ENCODE results near the gene CORO1C.
"Not testable (repeated sequence)": the region's sequence is repeated elsewhere in the genome, so short reads cannot be mapped to it uniquely, and the experiment has no call there.

CORO1C gene

GRCh38 chr12:108731105-108731865, at the start of gene CORO1C:
CORO1C (minus strand) TSS chr12:108731518; CDS start chr12:108701318, 30,200 bp downstream.
- Histone ChIP-seq H3K9me3 (ENCODE audit: control insufficient read depth, low read length) (no peaks in the 10 kb centered on the region), H3K9ac (ENCODE audit: low read length) (peak within 1 kb of the TSS; percentile 90), H3K4me1 (ENCODE audit: control insufficient read depth, insufficient read depth, low read length) (peaks cover 36% of the 10 kb centered on the region), H3K36me3 (ENCODE audit: control insufficient read depth, insufficient read depth, low read length, severe bottlenecking) (no peaks in the 10 kb centered on the region), H3K4me3 (ENCODE audit: low read length) (peak within 1 kb of the TSS; percentile 88), H3K27me3 (replicated peaks; ENCODE audit: control insufficient read depth, insufficient read depth, low read length) (no peaks in the 10 kb centered on the region)
- DNase-seq (ENCODE audit: low read depth), result peak; percentile 98

- peaks cover 23% of the 10 kb centered on the region for H3K36me3 ChIP-seq (ENCODE audit: control insufficient read depth, insufficient read depth, low read length, severe bottlenecking)
- H3K9me3 ChIP-seq (ENCODE audit: control insufficient read depth, low read length), result no peaks in the 10 kb centered on the region
Observed at GRCh38 chr12:108779998-108780688, 48.8 kb upstream of the CORO1C start.

GRCh38 chr12:108778053-108778452, 46.7 kb upstream of the CORO1C start:
- no peak overlapping the region for H3K9ac ChIP-seq (ENCODE audit: low read length)
- H3K36me3 ChIP-seq (ENCODE audit: control insufficient read depth, insufficient read depth, low read length, severe bottlenecking), result peaks cover 3% of the 10 kb centered on the region
- no peaks in the 10 kb centered on the region for H3K27me3 ChIP-seq (replicated peaks; ENCODE audit: control insufficient read depth, insufficient read depth, low read length)
- H3K9me3 ChIP-seq (ENCODE audit: control insufficient read depth, low read length), result no peaks in the 10 kb centered on the region
- H3K4me3 ChIP-seq (ENCODE audit: low read length), result no peak overlapping the region
- no peak for DNase-seq (ENCODE audit: low read depth)
- H3K4me1 ChIP-seq (ENCODE audit: control insufficient read depth, insufficient read depth, low read length), result peaks cover 26% of the 10 kb centered on the region

More at GRCh38 chr12:108779998-108780688, 48.8 kb upstream of the CORO1C start:
- H3K9ac ChIP-seq (ENCODE audit: low read length), result peak overlapping the region; percentile 10
- H3K27me3 ChIP-seq (replicated peaks; ENCODE audit: control insufficient read depth, insufficient read depth, low read length), result no peaks in the 10 kb centered on the region
- H3K4me1 ChIP-seq (ENCODE audit: control insufficient read depth, insufficient read depth, low read length), result peaks cover 18% of the 10 kb centered on the region
- H3K4me3 ChIP-seq (ENCODE audit: low read length), result no peak overlapping the region
- peak; percentile 29 for DNase-seq (ENCODE audit: low read depth)

- Histone ChIP-seq H3K9me3 (ENCODE audit: control insufficient read depth, low read length) (no peaks in the 10 kb centered on the region), H3K4me1 (ENCODE audit: control insufficient read depth, insufficient read depth, low read length) (peaks cover 28% of the 10 kb centered on the region), H3K9ac (ENCODE audit: low read length) (no peak overlapping the region), H3K36me3 (ENCODE audit: control insufficient read depth, insufficient read depth, low read length, severe bottlenecking) (no peaks in the 10 kb centered on the region), H3K27me3 (replicated peaks; ENCODE audit: control insufficient read depth, insufficient read depth, low read length) (no peaks in the 10 kb centered on the region), H3K4me3 (ENCODE audit: low read length) (no peak overlapping the region)
- no peak for DNase-seq (ENCODE audit: low read depth)
Observed at GRCh38 chr12:108777156-108777555, 45.8 kb upstream of the CORO1C start.

GRCh38 chr12:108773798-108774788, 42.8 kb upstream of the CORO1C start:
- Histone ChIP-seq H3K9me3 (ENCODE audit: control insufficient read depth, low read length) (no peaks in the 10 kb centered on the region), H3K4me3 (ENCODE audit: low read length) (no peak overlapping the region), H3K4me1 (ENCODE audit: control insufficient read depth, insufficient read depth, low read length) (peaks cover 13% of the 10 kb centered on the region), H3K36me3 (ENCODE audit: control insufficient read depth, insufficient read depth, low read length, severe bottlenecking) (no peaks in the 10 kb centered on the region), H3K9ac (ENCODE audit: low read length) (no peak overlapping the region), H3K27me3 (replicated peaks; ENCODE audit: control insufficient read depth, insufficient read depth, low read length) (peaks cover 8% of the 10 kb centered on the region)
- peak; percentile 81 for DNase-seq (ENCODE audit: low read depth)

- Histone ChIP-seq H3K9me3 (ENCODE audit: control insufficient read depth, low read length) (no peaks in the 10 kb centered on the region), H3K27me3 (replicated peaks; ENCODE audit: control insufficient read depth, insufficient read depth, low read length) (peaks cover 12% of the 10 kb centered on the region), H3K4me1 (ENCODE audit: control insufficient read depth, insufficient read depth, low read length) (peaks cover 13% of the 10 kb centered on the region), H3K4me3 (ENCODE audit: low read length) (no peak overlapping the region), H3K9ac (ENCODE audit: low read length) (no peak overlapping the region), H3K36me3 (ENCODE audit: control insufficient read depth, insufficient read depth, low read length, severe bottlenecking) (no peaks in the 10 kb centered on the region)
- DNase-seq (ENCODE audit: low read depth), result no peak
Observed at GRCh38 chr12:108772891-108773797, 41.8 kb upstream of the CORO1C start.

- DNase-seq (ENCODE audit: low read depth), result no peak
- Histone ChIP-seq H3K27me3 (replicated peaks; ENCODE audit: control insufficient read depth, insufficient read depth, low read length) (peaks cover 12% of the 10 kb centered on the region), H3K4me1 (ENCODE audit: control insufficient read depth, insufficient read depth, low read length) (peaks cover 13% of the 10 kb centered on the region), H3K9me3 (ENCODE audit: control insufficient read depth, low read length) (no peaks in the 10 kb centered on the region), H3K4me3 (ENCODE audit: low read length) (no peak overlapping the region), H3K36me3 (ENCODE audit: control insufficient read depth, insufficient read depth, low read length, severe bottlenecking) (no peaks in the 10 kb centered on the region), H3K9ac (ENCODE audit: low read length) (no peak overlapping the region)
Observed at GRCh38 chr12:108772247-108772646, 40.9 kb upstream of the CORO1C start.

- DNase-seq (ENCODE audit: low read depth); H3K9ac ChIP-seq (ENCODE audit: low read length); H3K4me3 ChIP-seq (ENCODE audit: low read length); H3K36me3 ChIP-seq (ENCODE audit: control insufficient read depth, insufficient read depth, low read length, severe bottlenecking); H3K9me3 ChIP-seq (ENCODE audit: control insufficient read depth, low read length): not testable (repeated sequence)
- Histone ChIP-seq H3K4me1 (ENCODE audit: control insufficient read depth, insufficient read depth, low read length) (peaks cover 13% of the 10 kb centered on the region), H3K27me3 (replicated peaks; ENCODE audit: control insufficient read depth, insufficient read depth, low read length) (peaks cover 12% of the 10 kb centered on the region)
Observed at GRCh38 chr12:108771835-108772234, 40.5 kb upstream of the CORO1C start.

GRCh38 chr12:108770963-108771362, 39.6 kb upstream of the CORO1C start:
- Histone ChIP-seq H3K4me1 (ENCODE audit: control insufficient read depth, insufficient read depth, low read length) (peaks cover 13% of the 10 kb centered on the region), H3K4me3 (ENCODE audit: low read length) (no peak overlapping the region), H3K27me3 (replicated peaks; ENCODE audit: control insufficient read depth, insufficient read depth, low read length) (peaks cover 12% of the 10 kb centered on the region), H3K36me3 (ENCODE audit: control insufficient read depth, insufficient read depth, low read length, severe bottlenecking) (no peaks in the 10 kb centered on the region), H3K9me3 (ENCODE audit: control insufficient read depth, low read length) (no peaks in the 10 kb centered on the region), H3K9ac (ENCODE audit: low read length) (no peak overlapping the region)
- no peak for DNase-seq (ENCODE audit: low read depth)

GRCh38 chr12:108770269-108770829, 39.0 kb upstream of the CORO1C start:
- Histone ChIP-seq H3K27me3 (replicated peaks; ENCODE audit: control insufficient read depth, insufficient read depth, low read length) (peaks cover 12% of the 10 kb centered on the region), H3K9ac (ENCODE audit: low read length) (no peak overlapping the region), H3K4me3 (ENCODE audit: low read length) (no peak overlapping the region), H3K4me1 (ENCODE audit: control insufficient read depth, insufficient read depth, low read length) (peaks cover 13% of the 10 kb centered on the region), H3K9me3 (ENCODE audit: control insufficient read depth, low read length) (no peaks in the 10 kb centered on the region), H3K36me3 (ENCODE audit: control insufficient read depth, insufficient read depth, low read length, severe bottlenecking) (no peaks in the 10 kb centered on the region)
- no peak for DNase-seq (ENCODE audit: low read depth)
